A549 (cell line): ENCODE results near the gene ARL6IP5. TPM values are rescaled to one million over a fixed set of nuclear protein-coding genes. Genes with fewer than 3 reads are reported as not detected.

Source experiments
- ATAC-seq, 2 experiments: fragments of 200-7000 bp in 1 of 2; fragments of >200 bp in 1 of 2; cut with Nextera tagmentation in 1 of 2; cut with Tn5 transposase in 1 of 2; 3 replicates each; pipeline versions ENCODE4 v1.8.0 to v1.9.1; 2018 to 2020; ENCODE audit warnings: mild to moderate bottlenecking in 1 of 2, moderate library complexity in 1 of 2
- CTCF ChIA-PET: fragments of 300-600 bp; sonication (Branson Sonifier 250); formaldehyde crosslinking; extraction: SDS; loops from one replicate; lab custom pipeline; 2021; ENCODE audit warnings: antibody characterized with exemption, inconsistent platforms; lab: Yijun Ruan, JAX
- POLR2A ChIA-PET: fragments of 350-600 bp; formaldehyde crosslinking; extraction: SDS; loops from one replicate; lab custom pipeline; 2021; ENCODE audit warnings: antibody characterized with exemption, inconsistent platforms; lab: Yijun Ruan, JAX
- DNase-seq, 2 experiments: peaks; one replicate each; pipeline versions ENCODE4 v3.0.0 to v3.0.0-alpha.2; 2011 to 2016; ENCODE audit warnings: low read depth in 1 of 2, low spot score in 1 of 2
- FAIRE-seq: peaks from 2 replicates; lab custom pipeline; 2011; peaks lifted over from hg19 to GRCh38; lab: Jason Lieb, UNC
- H3K27ac ChIP-seq, 2 experiments: fragments of >200 bp; sonication (Bioruptor Twin); formaldehyde crosslinking; 3 replicates each; pipeline ENCODE4 v1.5.1; 2016 to 2017
- H3K4me1 ChIP-seq: fragments of >200 bp; sonication (Bioruptor Twin); formaldehyde crosslinking; 3 replicates; pipeline ENCODE4 v1.6.1; 2016
- H3K4me2 ChIP-seq: fragments of >200 bp; sonication (Bioruptor Twin); formaldehyde crosslinking; 3 replicates; pipeline ENCODE4 v1.6.1; 2016
- H3K4me3 ChIP-seq: fragments of >200 bp; sonication (Bioruptor Twin); formaldehyde crosslinking; 3 replicates; pipeline ENCODE4 v1.5.1; 2016
- H3K9me3 ChIP-seq: fragments of >200 bp; sonication (Bioruptor Twin); formaldehyde crosslinking; 3 replicates; pipeline ENCODE4 v1.6.1; 2016
- BCL3 ChIP-seq: fragments of >200 bp; sonication (Bioruptor Twin); formaldehyde crosslinking; IDR thresholded peaks from 3 replicates; pipeline ENCODE4 v1.6.1; 2016
- BHLHE40 ChIP-seq: IDR thresholded peaks from 2 replicates; pipeline ENCODE4 v1.6.1; 2012; ENCODE audit warnings: low read depth, low read length, inconsistent platforms
- CBX8 ChIP-seq: fragments of 200-600 bp; sonication (generic); IDR thresholded peaks from 2 replicates; pipeline ENCODE4 v1.6.1; 2016
- CEBPB ChIP-seq, 2 experiments: fragments of >200 bp in 1 of 2; sonication (Bioruptor Twin) in 1 of 2; formaldehyde crosslinking in 1 of 2; IDR thresholded peaks; 2 replicates each; pipeline ENCODE4 v1.6.1; 2012 to 2016
- CHD2 ChIP-seq: fragments of 150-350 bp; IDR thresholded peaks from 2 replicates; pipeline ENCODE4 v1.6.1; 2014; ENCODE audit warnings: low read length; ENCODE audit not compliant: partially characterized antibody
- EHMT2 ChIP-seq: fragments of 200-600 bp; sonication (generic); IDR thresholded peaks from 2 replicates; pipeline ENCODE4 v1.6.1; 2016; ENCODE audit warnings: antibody characterized with exemption, low read depth, mild to moderate bottlenecking, moderate library complexity
- ELK1 ChIP-seq: fragments of 150-350 bp; IDR thresholded peaks from 2 replicates; pipeline ENCODE4 v1.6.1; 2014; ENCODE audit warnings: low read depth, mild to moderate bottlenecking, low read length
- FOSB ChIP-seq: fragments of 250-450 bp; sonication (Bioruptor Pico); IDR thresholded peaks from 2 replicates; pipeline ENCODE4 v1.5.0; 2020; ENCODE audit warnings: mild to moderate bottlenecking, moderate library complexity
- FOSL2 ChIP-seq, 2 experiments: fragments of 450-650 bp in 1 of 2; fragments of >200 bp in 1 of 2; sonication (Bioruptor Twin) in 1 of 2; formaldehyde crosslinking; IDR thresholded peaks; 2 replicates each; pipeline versions ENCODE4 v1.5.0 to v1.6.1; 2016 to 2020; ENCODE audit warnings: mild to moderate bottlenecking in 1 of 2, moderate library complexity in 1 of 2
- FOXS1 ChIP-seq: fragments of 250-450 bp; sonication (Bioruptor Pico); IDR thresholded peaks from 2 replicates; pipeline ENCODE4 v1.5.0; 2020; ENCODE audit warnings: mild to moderate bottlenecking, moderate library complexity
- HDAC2 ChIP-seq: fragments of 200-600 bp; sonication (generic); IDR thresholded peaks from 2 replicates; pipeline ENCODE4 v1.6.1; 2016
- HES2 ChIP-seq: fragments of >200 bp; sonication (Bioruptor Twin); formaldehyde crosslinking; IDR thresholded peaks from 2 replicates; pipeline ENCODE4 v1.6.1; 2016
- HOXA7 ChIP-seq: fragments of 250-450 bp; sonication (Bioruptor Pico); IDR thresholded peaks from 2 replicates; pipeline ENCODE4 v1.5.0; 2020; ENCODE audit warnings: mild to moderate bottlenecking, moderate library complexity
- JUN ChIP-seq, 2 experiments: fragments of >200 bp; sonication (Bioruptor Twin); formaldehyde crosslinking; IDR thresholded peaks; 2 replicates in 1 of 2; 3 replicates in 1 of 2; pipeline ENCODE4 v1.6.1; 2016 to 2017
- JUNB ChIP-seq: fragments of >200 bp; sonication (Bioruptor Twin); formaldehyde crosslinking; IDR thresholded peaks from 2 replicates; pipeline ENCODE4 v1.6.1; 2016
- KDM1A ChIP-seq: fragments of 200-600 bp; sonication (generic); IDR thresholded peaks from 2 replicates; pipeline ENCODE4 v1.6.1; 2016; ENCODE audit warnings: low read depth, mild to moderate bottlenecking
- KDM5A ChIP-seq: fragments of 200-600 bp; sonication (generic); IDR thresholded peaks from 2 replicates; pipeline ENCODE4 v1.6.1; 2016; ENCODE audit warnings: antibody characterized with exemption, mild to moderate bottlenecking
- MAX ChIP-seq: IDR thresholded peaks from 2 replicates; pipeline ENCODE4 v1.6.1; 2012
- NPAS2 ChIP-seq: fragments of 250-450 bp; sonication (Bioruptor Pico); IDR thresholded peaks from 2 replicates; pipeline ENCODE4 v1.8.0; 2022; ENCODE audit warnings: mild to moderate bottlenecking, moderate library complexity, borderline replicate concordance
- RARB ChIP-seq: fragments of 250-450 bp; sonication (Bioruptor Pico); IDR thresholded peaks from 2 replicates; pipeline ENCODE4 v1.8.0; 2021; ENCODE audit warnings: mild to moderate bottlenecking, moderate library complexity
- REST ChIP-seq: fragments of 200-600 bp; sonication (generic); IDR thresholded peaks from 2 replicates; pipeline ENCODE4 v1.6.1; 2016; ENCODE audit warnings: antibody characterized with exemption, mild to moderate bottlenecking, moderate library complexity
- RNF2 ChIP-seq: fragments of 200-600 bp; sonication (generic); IDR thresholded peaks from 2 replicates; pipeline ENCODE4 v1.6.1; 2016; ENCODE audit warnings: low read depth, mild to moderate bottlenecking, antibody characterized with exemption, moderate library complexity, borderline replicate concordance
- ZC3H11A ChIP-seq: fragments of 450-650 bp; IDR thresholded peaks from 2 replicates; pipeline ENCODE4 v1.6.1; 2014; ENCODE audit warnings: antibody characterized with exemption, mild to moderate bottlenecking
- ZFP36 ChIP-seq: fragments of 450-650 bp; IDR thresholded peaks from 2 replicates; pipeline ENCODE4 v1.6.1; 2014; ENCODE audit warnings: borderline replicate concordance; ENCODE audit not compliant: partially characterized antibody
- ZNF302 ChIP-seq: fragments of 250-450 bp; sonication (Bioruptor Pico); IDR thresholded peaks from 2 replicates; pipeline ENCODE4 v1.9.0; 2021; ENCODE audit warnings: inconsistent platforms, mild to moderate bottlenecking, moderate library complexity
- WGBS: methylation state at CpG from one replicate; pipeline ENCODE4 v1.1.6; 2017; ENCODE audit errors: missing lambda C conversion rate; 5-methylcytosine and 5-hydroxymethylcytosine counted together
- polyA plus RNA-seq, 4 experiments: library from polyadenylated mRNA; depleted of rRNA in 3 of 4; stranded (reverse); fragments of >200 nt; fragmentation: RNase III in 1 of 4; extraction: RNeasy Plus Mini Kit Qiagen cat#74134 plus additional on column Dnase treatment in 1 of 4; gene quantifications; 2 replicates in 3 of 4; 3 replicates in 1 of 4; pipeline ENCODE4 v1.2.3, GENCODE V29; 2011 to 2017
- TF ChIP-seq, protein P1 (sequence below): fragments of 450-650 bp; IDR thresholded peaks from 2 replicates; pipeline ENCODE4 v1.6.1; 2014; ENCODE audit warnings: antibody characterized with exemption

The ARL6IP5 gene
- polyA plus RNA-seq, 2 of the 4 experiments (the other 2 are of a cell fraction): 73.8 to 109 TPM

DNA sequence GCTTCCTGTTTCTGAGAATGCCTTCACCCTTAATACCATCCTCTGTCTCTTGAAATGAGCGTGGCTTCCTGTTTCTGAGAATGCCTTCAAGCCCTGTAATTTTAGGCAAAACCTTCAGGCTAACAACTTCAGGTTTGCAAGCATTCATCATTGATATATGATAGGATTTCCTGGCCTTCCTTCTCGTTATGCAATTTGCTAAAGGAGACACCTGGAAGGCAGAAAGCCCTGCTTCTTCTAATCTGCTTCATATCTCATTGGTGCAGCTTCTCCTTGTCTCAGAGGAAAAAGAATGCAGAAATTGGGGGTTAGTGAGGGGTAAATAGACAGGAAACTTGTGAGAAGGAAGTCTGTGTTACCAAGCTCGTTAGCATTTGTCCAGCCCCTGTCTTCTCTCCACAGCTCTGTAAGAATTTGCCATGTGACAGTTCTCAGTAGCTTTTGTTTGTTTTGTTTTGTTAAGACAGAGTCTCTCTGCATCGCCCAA is 7.3 kb downstream of the ARL6IP5 start (continued):
- TF ChIP-seq REST (no peak), RARB (CRISPR knock-in tag) (no peak), KDM5A (no peak), JUN (IDR thresholded peaks at IDR 0.05) (no peak), EHMT2 (no peak)
- TF ChIP-seq, all 56 proteins: peak for 0

- H3K4me1 ChIP-seq: peaks cover 15% of the 10 kb centered on the region
- no peak for ATAC-seq
Observed at GRCh38 chr3:69094467-69095205, 9.9 kb downstream of the ARL6IP5 start.

DNA sequence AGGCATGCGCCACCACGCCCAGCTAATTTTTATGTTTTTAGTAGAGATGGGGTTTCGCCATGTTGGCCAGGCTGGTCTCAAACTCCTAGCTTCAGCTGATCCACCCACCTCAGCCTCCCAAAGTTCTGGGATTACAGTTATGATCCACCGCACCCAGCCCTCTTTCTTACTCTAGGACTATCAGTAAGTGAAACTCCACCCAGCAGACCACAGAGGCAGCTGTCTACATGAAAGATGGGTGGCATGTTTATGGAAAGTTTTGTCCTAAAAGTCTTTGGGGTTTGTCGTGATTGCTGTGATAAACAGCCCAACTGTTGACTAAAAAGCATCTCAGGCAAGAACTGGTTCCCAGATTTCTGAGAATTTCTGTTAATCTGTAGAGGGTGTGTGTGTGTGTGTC is 10.9 kb downstream of the ARL6IP5 start:
- POLR2A ChIA-PET: no interaction called here
- Histone ChIP-seq H3K9me3 (no peaks in the 10 kb centered on the region), H3K27ac (no peak overlapping the region), H3K4me2 (no peak overlapping the region), H3K4me1 (peaks cover 7% of the 10 kb centered on the region; the same call in 1 of the 3 replicates), H3K4me3 (no peak overlapping the region)
- ATAC-seq (no peak), FAIRE-seq (no peak), DNase-seq (no peak)
- 91% methylated on average over 5 of the region's 5 CpGs for WGBS
- no peak for TF ChIP-seq ELK1
- no peak for TF ChIP-seq CEBPB (IDR thresholded peaks at IDR 0.05)
- TF ChIP-seq BCL3: no peak
- TF ChIP-seq CHD2: no peak
- no peak for TF ChIP-seq BHLHE40
- no peak for TF ChIP-seq FOSB
- TF ChIP-seq ZNF302 (CRISPR knock-in tag): no peak
- no peak for TF ChIP-seq JUN (IDR thresholded peaks at IDR 0.05)
- TF ChIP-seq FOXS1 (CRISPR knock-in tag): no peak
- TF ChIP-seq HDAC2: no peak
- TF ChIP-seq KDM1A: no peak
- no peak for TF ChIP-seq CBX8
- TF ChIP-seq ZC3H11A: no peak
- TF ChIP-seq HOXA7: no peak
- TF ChIP-seq RNF2: no peak
- TF ChIP-seq, protein P1, sequence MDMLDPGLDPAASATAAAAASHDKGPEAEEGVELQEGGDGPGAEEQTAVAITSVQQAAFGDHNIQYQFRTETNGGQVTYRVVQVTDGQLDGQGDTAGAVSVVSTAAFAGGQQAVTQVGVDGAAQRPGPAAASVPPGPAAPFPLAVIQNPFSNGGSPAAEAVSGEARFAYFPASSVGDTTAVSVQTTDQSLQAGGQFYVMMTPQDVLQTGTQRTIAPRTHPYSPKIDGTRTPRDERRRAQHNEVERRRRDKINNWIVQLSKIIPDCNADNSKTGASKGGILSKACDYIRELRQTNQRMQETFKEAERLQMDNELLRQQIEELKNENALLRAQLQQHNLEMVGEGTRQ: no peak
- no peak for TF ChIP-seq HES2
- no peak for TF ChIP-seq MAX
- no peak for TF ChIP-seq EHMT2
- TF ChIP-seq KDM5A: no peak
- CTCF ChIA-PET: no interaction called here

More at GRCh38 chr3:69094467-69095205, 9.9 kb downstream of the ARL6IP5 start:
- TF ChIP-seq FOSL2 (IDR thresholded peaks at IDR 0.05) (no peak), FOSL2 (CRISPR knock-in tag; IDR thresholded peaks at IDR 0.05) (no peak), KDM1A (no peak), ZFP36 (no peak), NPAS2 (CRISPR knock-in tag) (no peak), JUNB (no peak)
- WGBS: 88% methylated on average over 8 of the region's 8 CpGs
- no peak for DNase-seq
- ChIA-PET POLR2A (no interaction called here), CTCF (no interaction called here)
- Histone ChIP-seq H3K4me2 (no peak overlapping the region), H3K9me3 (no peaks in the 10 kb centered on the region), H3K4me3 (no peak overlapping the region), H3K27ac (no peak overlapping the region)
- FAIRE-seq: no peak
